Measurements from ENCODE around the gene GSTM3.
"Not testable (repeated sequence)": the region's sequence is repeated elsewhere in the genome, so short reads cannot be mapped to it uniquely, and the experiment has no call there.

Gene GSTM3

DNA sequence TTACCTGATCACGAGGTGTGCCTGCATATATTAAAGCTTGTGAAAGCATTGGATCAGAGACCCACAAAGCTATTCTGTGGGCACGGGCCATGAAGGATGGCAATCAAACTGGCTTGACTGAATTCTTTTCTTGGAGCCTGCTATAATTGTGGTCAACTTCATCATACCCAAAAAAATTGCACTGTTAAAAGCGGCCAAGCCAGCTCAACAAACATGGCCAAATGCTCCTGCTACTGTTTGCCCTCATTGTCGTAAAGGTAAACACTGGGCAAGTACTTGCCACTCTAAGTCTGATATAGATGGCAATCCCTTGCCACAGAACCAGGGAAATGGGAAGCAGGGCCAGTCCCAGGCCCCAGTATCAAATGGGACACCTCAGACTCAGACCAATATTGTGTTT lies 35.4 kb downstream of the GSTM3 start:
- no peak overlapping the region for H3K4me3 ChIP-seq (ENCODE audit: low read depth, low read length)
- peak; percentile 38 for DNase-seq (ENCODE audit: low read depth)
- TF ChIP-seq, protein P1, sequence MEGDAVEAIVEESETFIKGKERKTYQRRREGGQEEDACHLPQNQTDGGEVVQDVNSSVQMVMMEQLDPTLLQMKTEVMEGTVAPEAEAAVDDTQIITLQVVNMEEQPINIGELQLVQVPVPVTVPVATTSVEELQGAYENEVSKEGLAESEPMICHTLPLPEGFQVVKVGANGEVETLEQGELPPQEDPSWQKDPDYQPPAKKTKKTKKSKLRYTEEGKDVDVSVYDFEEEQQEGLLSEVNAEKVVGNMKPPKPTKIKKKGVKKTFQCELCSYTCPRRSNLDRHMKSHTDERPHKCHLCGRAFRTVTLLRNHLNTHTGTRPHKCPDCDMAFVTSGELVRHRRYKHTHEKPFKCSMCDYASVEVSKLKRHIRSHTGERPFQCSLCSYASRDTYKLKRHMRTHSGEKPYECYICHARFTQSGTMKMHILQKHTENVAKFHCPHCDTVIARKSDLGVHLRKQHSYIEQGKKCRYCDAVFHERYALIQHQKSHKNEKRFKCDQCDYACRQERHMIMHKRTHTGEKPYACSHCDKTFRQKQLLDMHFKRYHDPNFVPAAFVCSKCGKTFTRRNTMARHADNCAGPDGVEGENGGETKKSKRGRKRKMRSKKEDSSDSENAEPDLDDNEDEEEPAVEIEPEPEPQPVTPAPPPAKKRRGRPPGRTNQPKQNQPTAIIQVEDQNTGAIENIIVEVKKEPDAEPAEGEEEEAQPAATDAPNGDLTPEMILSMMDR (IDR thresholded peaks at IDR 0.05; ENCODE audit: control insufficient read depth, extremely low read depth, insufficient read depth), result no peak

DNA sequence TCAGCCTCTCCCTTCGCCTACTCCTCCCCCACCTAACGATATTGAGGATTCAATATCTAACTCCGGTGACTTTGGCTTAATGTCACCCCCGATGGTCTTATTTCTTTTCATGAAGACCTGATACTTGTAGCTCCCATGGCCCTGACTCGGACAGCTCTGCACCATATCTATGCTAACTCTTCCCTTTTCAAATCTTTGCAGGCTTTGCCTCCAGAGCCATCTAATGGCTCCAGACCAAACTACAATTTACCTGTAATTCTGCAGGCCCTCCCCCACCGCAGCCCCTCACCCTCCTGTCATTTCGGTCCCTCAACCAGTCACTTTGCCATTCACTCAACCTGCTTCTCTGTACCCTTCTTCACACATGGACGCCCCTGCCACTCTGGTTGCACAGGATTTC lies 36.7 kb downstream of the GSTM3 start:
- no peak overlapping the region for H3K4me3 ChIP-seq (ENCODE audit: low read depth, low read length)
- TF ChIP-seq, protein P1 (IDR thresholded peaks at IDR 0.05; ENCODE audit: control insufficient read depth, extremely low read depth, insufficient read depth), result 0 out of 2 replicates have a peak, but pooled peaks have one; percentile 9
- DNase-seq (ENCODE audit: low read depth), result no peak

DNA sequence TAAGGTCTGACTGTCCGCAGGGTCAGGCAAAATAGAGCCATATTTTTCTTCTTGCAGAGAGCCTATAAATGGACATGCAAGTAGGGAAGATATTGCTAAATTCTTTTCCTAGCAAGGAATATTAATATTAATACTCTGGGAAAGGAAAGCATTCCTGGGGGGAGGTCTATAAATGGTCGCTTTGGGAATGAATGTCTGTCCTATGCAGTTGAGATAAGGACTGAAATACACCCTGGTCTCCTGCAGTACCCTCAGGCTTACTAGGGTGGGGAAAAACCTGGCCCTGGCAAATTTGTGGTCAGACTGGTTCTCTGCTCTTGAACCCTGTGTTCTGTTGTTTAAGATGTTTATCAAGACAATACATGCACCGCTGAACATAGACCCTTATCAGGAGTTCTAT lies 37.9 kb downstream of the GSTM3 start:
- not testable (repeated sequence) for H3K4me3 ChIP-seq (ENCODE audit: low read depth, low read length); DNase-seq (ENCODE audit: low read depth)

DNA sequence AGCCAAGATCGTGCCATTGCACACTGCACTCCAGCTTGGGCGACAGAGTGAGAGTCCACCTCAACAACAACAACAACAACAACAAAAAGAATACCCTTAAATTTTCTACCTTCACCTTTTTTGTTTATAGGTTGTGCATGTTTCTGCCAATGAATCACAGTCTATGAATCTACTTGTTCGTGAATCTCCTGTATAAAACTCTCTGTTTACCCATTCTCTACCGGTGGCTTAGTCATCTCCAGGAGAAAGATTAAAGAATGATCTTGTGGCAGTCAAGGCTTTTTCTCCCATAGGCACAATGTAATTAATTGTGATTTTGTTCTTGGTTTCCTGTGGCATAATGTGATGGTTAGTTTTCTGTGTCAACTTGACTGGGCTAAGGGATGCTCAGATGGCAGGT lies 43.0 kb downstream of the GSTM3 start:
- H3K4me3 ChIP-seq (ENCODE audit: low read depth, low read length); DNase-seq (ENCODE audit: low read depth): not testable (repeated sequence)

DNA sequence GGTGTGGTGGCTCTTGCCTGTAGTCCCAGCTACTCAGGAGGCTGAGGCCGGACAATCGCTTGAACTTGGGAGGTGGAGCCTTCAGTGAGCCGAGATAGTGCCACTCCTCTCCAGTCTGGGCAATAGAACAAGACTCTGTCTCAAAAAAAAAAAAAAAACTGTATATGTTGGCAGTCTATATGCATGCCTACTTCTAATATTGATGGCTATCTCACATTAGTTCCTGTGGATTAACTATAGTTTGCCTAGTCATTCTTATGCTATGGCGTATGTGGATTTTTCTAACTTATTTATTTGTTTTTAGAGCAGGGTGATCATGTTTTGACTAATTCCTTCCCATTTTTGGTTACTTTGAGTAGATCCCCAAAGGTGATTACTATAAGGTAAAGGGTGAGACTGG lies 43.8 kb downstream of the GSTM3 start:
- TF ChIP-seq, protein P1 (IDR thresholded peaks at IDR 0.05; ENCODE audit: control insufficient read depth, extremely low read depth, insufficient read depth), result no peak
- H3K4me3 ChIP-seq (ENCODE audit: low read depth, low read length), result no peak overlapping the region
- DNase-seq (ENCODE audit: low read depth), result no peak

DNA sequence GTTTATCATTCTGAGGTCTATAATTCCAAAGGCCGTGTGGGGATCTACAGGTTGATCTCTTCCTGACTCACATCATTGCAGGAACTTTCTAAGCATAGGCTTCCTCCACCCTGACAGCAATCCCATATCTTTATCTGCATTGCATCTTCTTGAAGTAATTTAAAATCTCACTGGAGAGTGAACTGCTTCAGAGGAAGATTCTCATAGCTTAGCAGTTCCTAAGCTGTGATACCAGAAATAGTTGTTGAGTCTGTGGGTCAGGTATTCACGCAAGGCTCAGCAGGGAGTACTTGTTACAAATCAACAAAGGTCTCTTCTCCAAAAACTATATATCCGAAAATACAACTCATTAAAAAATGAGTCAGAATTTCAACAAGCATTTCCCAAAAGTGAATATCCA lies 45.7 kb downstream of the GSTM3 start:
- not testable (repeated sequence) for H3K4me3 ChIP-seq (ENCODE audit: low read depth, low read length); DNase-seq (ENCODE audit: low read depth)

DNA sequence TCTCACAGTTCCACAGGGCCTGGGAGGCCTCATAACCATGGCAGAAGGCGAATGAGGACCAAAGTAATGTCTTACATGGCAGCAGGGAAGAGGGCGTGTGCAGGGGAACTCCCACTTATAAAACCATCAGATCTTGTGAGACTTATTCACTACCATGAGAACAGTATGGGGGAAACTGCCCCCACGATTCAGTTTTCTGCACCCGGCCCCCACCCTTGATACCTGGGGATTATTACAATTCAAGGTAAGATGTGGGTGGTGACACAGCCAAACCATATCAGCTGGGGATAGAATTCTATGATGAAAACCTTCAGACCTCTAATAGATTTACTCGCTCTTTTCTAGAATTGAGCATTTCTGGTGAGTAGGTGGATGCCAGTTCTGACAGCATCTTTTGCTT lies 46.4 kb downstream of the GSTM3 start:
- H3K4me3 ChIP-seq (ENCODE audit: low read depth, low read length); DNase-seq (ENCODE audit: low read depth): not testable (repeated sequence)

DNA sequence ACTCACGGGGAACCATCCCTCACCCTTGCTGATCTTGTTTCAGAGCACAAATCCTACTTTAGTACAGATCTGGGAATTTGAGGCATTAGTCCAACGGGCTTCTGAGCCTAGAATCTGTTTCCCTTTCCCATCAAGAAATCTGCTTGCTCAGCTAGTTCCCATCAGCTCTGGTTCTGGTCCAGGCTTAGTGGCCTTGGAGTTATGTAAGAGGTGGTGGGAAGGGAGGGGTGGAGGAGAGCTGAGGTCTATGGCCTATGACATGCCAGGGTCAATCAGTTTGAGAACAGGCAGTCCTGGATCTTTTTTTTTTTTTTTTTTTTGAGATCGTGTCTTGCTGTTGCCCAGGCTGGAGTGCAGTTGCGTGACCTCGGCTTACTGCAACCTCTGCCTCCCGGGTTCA lies 49.1 kb downstream of the GSTM3 start:
- H3K4me3 ChIP-seq (ENCODE audit: low read depth, low read length), result no peak overlapping the region
- TF ChIP-seq, protein P1 (IDR thresholded peaks at IDR 0.05; ENCODE audit: control insufficient read depth, extremely low read depth, insufficient read depth), result no peak
- DNase-seq (ENCODE audit: low read depth), result no peak

DNA sequence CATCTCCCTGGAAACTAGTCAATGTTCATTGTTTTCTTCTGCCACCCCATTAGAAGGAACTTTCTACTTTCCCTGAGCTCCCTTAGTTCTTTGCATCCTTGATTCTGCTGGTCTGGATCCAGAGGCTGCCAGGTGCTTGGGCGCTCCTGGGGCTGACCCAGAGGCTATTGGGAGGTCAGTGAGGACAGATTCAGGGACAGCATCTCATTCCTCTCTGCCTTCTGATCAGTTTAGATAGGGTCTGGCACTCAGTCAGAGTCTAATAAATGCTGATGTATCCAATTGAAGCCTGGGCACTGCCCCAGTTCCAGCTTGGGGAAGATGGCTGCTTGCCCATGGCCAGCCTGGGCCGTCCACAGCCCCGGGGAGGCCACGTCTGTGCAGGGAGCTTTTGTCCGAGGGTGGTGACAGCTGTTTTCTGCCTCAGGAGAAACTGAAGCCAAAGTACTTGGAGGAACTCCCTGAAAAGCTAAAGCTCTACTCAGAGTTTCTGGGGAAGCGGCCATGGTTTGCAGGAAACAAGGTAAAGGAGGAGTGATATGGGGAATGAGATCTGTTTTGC lies 50.9 kb downstream of the GSTM3 start:
- no peak overlapping the region for H3K4me3 ChIP-seq (ENCODE audit: low read depth, low read length)
- TF ChIP-seq, protein P1 (IDR thresholded peaks at IDR 0.05; ENCODE audit: control insufficient read depth, extremely low read depth, insufficient read depth), result no peak
- no peak for DNase-seq (ENCODE audit: low read depth)
